ENCODE measurements around the gene RGPD8. TPM values are rescaled to one million over a fixed set of nuclear protein-coding genes. Genes with fewer than 3 reads are reported as not detected.

RGPD8 gene
- total and polyA plus RNA-seq, 9 donors = 0.70 to 23.5 (median 15.7) TPM

- intact Hi-C loops (cut with DNase I) = loop anchor here in 1 of 4 donors (10.0 kb wide), 1 partner anchor 133 kb away; no protein-coding TSS in a partner anchor
- Histone ChIP-seq H3K36me3 (no peaks in the 10 kb centered on the region), H3K4me3 (no peak overlapping the region), H3K9me3 (peaks cover 0 to 5% of the 10 kb centered on the region in 2 donors), H3K27me3 (no peaks in the 10 kb centered on the region), H3K4me1 (ENCODE audit: insufficient read depth) (no peaks in the 10 kb centered on the region), H3K27ac (no peak overlapping the region)
- no peak for DNase-seq
- TF ChIP-seq POLR2A (IDR thresholded peaks at IDR 0.05) = no peak
- no peak for TF ChIP-seq EP300 (IDR thresholded peaks at IDR 0.05)
- WGBS, 3 donors = 56 to 72% (median 62%) methylated on average over 5 of the region's 5 CpGs
Measured at GRCh38 chr2:112332123-112332696, 101.2 kb downstream of the RGPD8 start.

DNA sequence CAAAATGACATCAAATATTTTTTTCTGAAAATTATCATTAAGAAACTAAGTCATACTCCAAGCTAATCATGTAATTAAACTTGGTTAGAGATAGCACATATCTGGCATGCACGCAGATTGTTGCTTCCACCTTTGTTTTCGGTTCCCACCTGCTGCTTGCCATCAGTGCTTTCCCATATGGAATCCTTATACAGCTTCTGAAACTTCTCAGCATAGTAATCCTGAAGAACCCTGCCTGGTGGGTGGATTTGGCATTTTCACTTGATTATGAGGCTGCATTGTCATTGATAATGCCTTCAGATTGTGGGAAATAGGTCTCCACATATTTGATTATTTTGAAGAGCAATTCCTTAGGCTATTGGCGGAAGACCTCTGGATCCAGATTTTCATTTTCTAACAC is 110.5 kb downstream of the RGPD8 start:
- intact Hi-C loops (cut with DNase I) = no loop called here
- H3K4me3 ChIP-seq = no peak overlapping the region
- no peaks in the 10 kb centered on the region for H3K36me3 ChIP-seq
- WGBS, 3 donors = 95 to 97% (median 96%) methylated on average over 3 of the region's 3 CpGs
- no peaks in the 10 kb centered on the region for H3K4me1 ChIP-seq (ENCODE audit: insufficient read depth)
- no peak overlapping the region for H3K27ac ChIP-seq
- DNase-seq = no peak
- peaks cover 0 to 3% of the 10 kb centered on the region in 2 donors for H3K9me3 ChIP-seq
- no peaks in the 10 kb centered on the region for H3K27me3 ChIP-seq
- TF ChIP-seq CTCF (IDR thresholded peaks at IDR 0.05) = no peak
- TF ChIP-seq EP300 (IDR thresholded peaks at IDR 0.05) = no peak
- TF ChIP-seq POLR2A (IDR thresholded peaks at IDR 0.05) = no peak

- H3K4me1 ChIP-seq (ENCODE audit: insufficient read depth) = no peaks in the 10 kb centered on the region
- H3K36me3 ChIP-seq = no peaks in the 10 kb centered on the region
- no peak for DNase-seq
- H3K4me3 ChIP-seq = no peak overlapping the region
- H3K27ac ChIP-seq = no peak overlapping the region
- 78 to 85% (median 81%) methylated on average over 3 of the region's 3 CpGs for WGBS, 3 donors
- TF ChIP-seq EP300 (IDR thresholded peaks at IDR 0.05) = no peak
- no peak for TF ChIP-seq POLR2A (IDR thresholded peaks at IDR 0.05)
- no peak for TF ChIP-seq CTCF (IDR thresholded peaks at IDR 0.05)
- H3K27me3 ChIP-seq = no peaks in the 10 kb centered on the region
- intact Hi-C loops (cut with DNase I) = no loop called here
- H3K9me3 ChIP-seq = no peaks in the 10 kb centered on the region
Measured at GRCh38 chr2:112321375-112322320, 111.8 kb downstream of the RGPD8 start.

Small RNA genes within 50 kb of the gene (small RNA-seq; reads per million reads assigned to genes)
- gene AC115115.1 = not detected

Other genes starting within 250 kb of the RGPD8 start
- 10 to 100 TPM in 4 of 7 donors, 1 to 10 TPM in 3; 4.9 to 36.2 (median 10.9) TPM for gene ZC3H8, start 178.6 kb downstream of the RGPD8 start, total RNA-seq
- gene ZC3H8, start 178.6 kb downstream of the RGPD8 start, polyA plus RNA-seq = 10 to 100 TPM in 1 of 2 donors, 1 to 10 TPM in 1; 6.0 to 14.5 TPM
- gene ZC3H6, start 158.0 kb downstream of the RGPD8 start, total RNA-seq = 10 to 100 TPM in 6 of 7 donors, 1 to 10 TPM in 1; 8.8 to 30.1 (median 25.1) TPM
- 1 to 10 TPM; 4.6 to 8.7 TPM for gene ZC3H6, start 158.0 kb downstream of the RGPD8 start, polyA plus RNA-seq
- 10 to 100 TPM in 6 of 7 donors, 1 to 10 TPM in 1; 3.7 to 23.6 (median 18.3) TPM for gene TTL, start 48.5 kb upstream of the RGPD8 start, total RNA-seq
- gene TTL, start 48.5 kb upstream of the RGPD8 start, polyA plus RNA-seq = 10 to 100 TPM in 1 of 2 donors, 1 to 10 TPM in 1; 5.8 to 22.4 TPM
- gene POLR1B, start 108.8 kb upstream of the RGPD8 start, total RNA-seq = 10 to 100 TPM in 6 of 7 donors, 1 to 10 TPM in 1; 7.9 to 29.9 (median 18.9) TPM
- gene POLR1B, start 108.8 kb upstream of the RGPD8 start, polyA plus RNA-seq = 10 to 100 TPM in 1 of 2 donors, 1 to 10 TPM in 1; 5.6 to 25.8 TPM
- gene CHCHD5, start 151.0 kb upstream of the RGPD8 start, total RNA-seq = 10 to 100 TPM; 14.2 to 28.6 (median 22.2) TPM
- gene CHCHD5, start 151.0 kb upstream of the RGPD8 start, polyA plus RNA-seq = 10 to 100 TPM in 1 of 2 donors, 1 to 10 TPM in 1; 1.7 to 26.0 TPM
- gene SLC20A1, start 212.3 kb upstream of the RGPD8 start, total RNA-seq = 10 to 100 TPM; 13.1 to 49.9 (median 19.9) TPM
- gene SLC20A1, start 212.3 kb upstream of the RGPD8 start, polyA plus RNA-seq = 10 to 100 TPM in 1 of 2 donors, 1 to 10 TPM in 1; 8.2 to 21.8 TPM

Data from ovary (tissue), 9 donors.